ENCODE results near the gene HARBI1.

DNA sequence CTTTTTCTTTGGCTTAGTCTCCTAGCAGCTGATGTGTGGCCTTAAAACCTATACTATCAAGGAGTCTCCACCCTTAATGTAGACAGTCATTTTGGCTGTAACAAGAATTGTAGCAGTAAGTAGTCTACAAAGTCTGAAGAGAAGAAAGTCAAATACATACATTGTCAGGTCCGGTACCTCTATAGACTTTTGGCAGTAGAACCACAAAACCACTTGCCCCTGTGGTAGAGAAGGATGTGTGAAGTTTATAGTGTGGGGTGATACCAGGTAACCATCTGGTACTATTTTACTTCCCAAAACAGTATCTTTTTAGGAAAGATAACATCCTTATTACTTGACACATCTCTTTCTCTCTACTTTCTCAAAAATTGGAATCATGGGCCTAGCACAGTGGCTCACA lies 15.5 kb upstream of the HARBI1 start:
- TF ChIP-seq, protein P1, sequence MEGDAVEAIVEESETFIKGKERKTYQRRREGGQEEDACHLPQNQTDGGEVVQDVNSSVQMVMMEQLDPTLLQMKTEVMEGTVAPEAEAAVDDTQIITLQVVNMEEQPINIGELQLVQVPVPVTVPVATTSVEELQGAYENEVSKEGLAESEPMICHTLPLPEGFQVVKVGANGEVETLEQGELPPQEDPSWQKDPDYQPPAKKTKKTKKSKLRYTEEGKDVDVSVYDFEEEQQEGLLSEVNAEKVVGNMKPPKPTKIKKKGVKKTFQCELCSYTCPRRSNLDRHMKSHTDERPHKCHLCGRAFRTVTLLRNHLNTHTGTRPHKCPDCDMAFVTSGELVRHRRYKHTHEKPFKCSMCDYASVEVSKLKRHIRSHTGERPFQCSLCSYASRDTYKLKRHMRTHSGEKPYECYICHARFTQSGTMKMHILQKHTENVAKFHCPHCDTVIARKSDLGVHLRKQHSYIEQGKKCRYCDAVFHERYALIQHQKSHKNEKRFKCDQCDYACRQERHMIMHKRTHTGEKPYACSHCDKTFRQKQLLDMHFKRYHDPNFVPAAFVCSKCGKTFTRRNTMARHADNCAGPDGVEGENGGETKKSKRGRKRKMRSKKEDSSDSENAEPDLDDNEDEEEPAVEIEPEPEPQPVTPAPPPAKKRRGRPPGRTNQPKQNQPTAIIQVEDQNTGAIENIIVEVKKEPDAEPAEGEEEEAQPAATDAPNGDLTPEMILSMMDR (conservative IDR thresholded peaks at IDR 0.05) = no peak
- no peak for TF ChIP-seq ZFX (IDR thresholded peaks at IDR 0.05)
